Measurements from ENCODE around the gene SPATA7.

SPATA7 gene

GRCh38 chr14:88482524-88482923 is 97.1 kb downstream of the SPATA7 start:
- TF ChIP-seq EZH2phosphoT487 (IDR thresholded peaks at IDR 0.05; ENCODE audit: low read depth) (no peak), CTCF (IDR thresholded peaks at IDR 0.05; ENCODE audit: low read depth, low read length) (no peak)
- no peaks in the 10 kb centered on the region for H3K36me3 ChIP-seq (replicated peaks; ENCODE audit: low read depth, low read length)
- no peaks in the 10 kb centered on the region for H3K4me1 ChIP-seq (ENCODE audit: low read length)
- no peaks in the 10 kb centered on the region for H3K9me3 ChIP-seq (ENCODE audit: insufficient read depth, low read length)
- no peak overlapping the region for H3K9ac ChIP-seq (ENCODE audit: low read length)
- H3K4me3 ChIP-seq (ENCODE audit: low read length), result no peak overlapping the region
- H4K20me1 ChIP-seq (ENCODE audit: insufficient read depth, low read length), result no peaks in the 10 kb centered on the region
- H2AFZ ChIP-seq (ENCODE audit: low read depth, low read length), result no peak overlapping the region
- H3K79me2 ChIP-seq (ENCODE audit: low read length), result no peaks in the 10 kb centered on the region
- H3K27ac ChIP-seq (ENCODE audit: low read length), result no peak overlapping the region
- H3K27me3 ChIP-seq (ENCODE audit: low read depth, low read length), result no peaks in the 10 kb centered on the region
- H3K4me2 ChIP-seq (ENCODE audit: low read length), result no peak overlapping the region
